IMR-90 (cell line): ENCODE measurements around the gene GPA33.

Source experiments
- CEBPB ChIP-seq: IDR thresholded peaks from 2 replicates; pipeline ENCODE4 v1.6.1; 2012; ENCODE audit warnings: low read depth, low read length, improper control_type of control experiment
- CHD1 ChIP-seq: IDR thresholded peaks from 2 replicates; pipeline ENCODE4 v1.6.1; 2012; ENCODE audit warnings: low read depth, low read length, improper control_type of control experiment
- MAZ ChIP-seq: IDR thresholded peaks from 2 replicates; pipeline ENCODE4 v1.6.1; 2012; ENCODE audit warnings: low read depth, mild to moderate bottlenecking, low read length, improper control_type of control experiment, moderate library complexity, borderline replicate concordance
- MXI1 ChIP-seq: IDR thresholded peaks from 2 replicates; pipeline ENCODE4 v1.6.1; 2012; ENCODE audit warnings: low read depth, mild to moderate bottlenecking, low read length, moderate library complexity, borderline replicate concordance
- POLR2A ChIP-seq: IDR thresholded peaks from 2 replicates; pipeline ENCODE4 v1.6.1; 2012; ENCODE audit warnings: mild to moderate bottlenecking, low read depth, low read length
- RAD21 ChIP-seq: IDR thresholded peaks from 2 replicates; pipeline ENCODE4 v1.6.1; 2012; ENCODE audit warnings: low read length, improper control_type of control experiment
- RCOR1 ChIP-seq: IDR thresholded peaks from 2 replicates; pipeline ENCODE4 v1.6.1; 2012; ENCODE audit warnings: mild to moderate bottlenecking, low read length, improper control_type of control experiment; ENCODE audit not compliant: insufficient replicate concordance
- RFX5 ChIP-seq: IDR thresholded peaks from 2 replicates; pipeline ENCODE4 v1.8.0; 2012; ENCODE audit warnings: low read depth, mild to moderate bottlenecking, low read length, moderate library complexity
- SMC3 ChIP-seq: fragments of 150-350 bp; IDR thresholded peaks from 2 replicates; pipeline ENCODE4 v1.6.1; 2016; ENCODE audit warnings: low read depth, mild to moderate bottlenecking, antibody characterized with exemption, low read length, moderate library complexity
- TF ChIP-seq, protein P1 (sequence below): conservative IDR thresholded peaks from 2 replicates; pipeline ENCODE4 v1.5.1; 2012; ENCODE audit warnings: mild to moderate bottlenecking, low read depth, low read length, improper control_type of control experiment
- TF ChIP-seq, protein P2 (sequence below): fragments of 150-350 bp; IDR thresholded peaks from 2 replicates; pipeline ENCODE4 v1.6.1; 2017; ENCODE audit warnings: mild to moderate bottlenecking, antibody characterized with exemption, low read length, low read depth
- TF ChIP-seq, protein P3 (sequence below): fragments of 150-350 bp; IDR thresholded peaks from 2 replicates; pipeline ENCODE4 v1.6.1; 2016; ENCODE audit warnings: low read depth, mild to moderate bottlenecking, low read length, moderate library complexity, borderline replicate concordance

DNA sequence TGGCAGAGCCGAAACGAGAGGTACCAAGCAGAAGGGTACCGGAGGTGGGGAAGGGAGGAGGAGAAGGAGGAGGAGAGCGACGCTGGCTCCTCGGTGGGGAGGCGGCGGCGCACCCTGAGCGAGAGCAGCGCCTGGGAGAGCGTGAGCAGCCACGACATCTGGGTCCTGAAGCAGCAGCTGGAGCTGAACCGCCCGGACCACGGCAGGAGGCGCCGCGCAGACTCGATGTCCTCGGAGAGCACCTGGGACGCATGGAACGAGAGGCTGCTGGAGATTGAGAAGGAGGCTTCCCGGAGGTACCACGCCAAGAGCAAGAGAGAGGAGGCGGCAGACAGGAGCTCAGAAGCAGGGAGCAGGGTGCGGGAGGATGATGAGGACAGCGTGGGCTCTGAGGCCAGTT is 36.1 kb upstream of the GPA33 start:
- TF ChIP-seq SMC3 (no peak), RAD21 (no peak), RCOR1 (no peak), POLR2A (no peak), RFX5 (no peak), MXI1 (no peak), CEBPB (no peak), CHD1 (no peak), MAZ (no peak)
- TF ChIP-seq, protein P1, sequence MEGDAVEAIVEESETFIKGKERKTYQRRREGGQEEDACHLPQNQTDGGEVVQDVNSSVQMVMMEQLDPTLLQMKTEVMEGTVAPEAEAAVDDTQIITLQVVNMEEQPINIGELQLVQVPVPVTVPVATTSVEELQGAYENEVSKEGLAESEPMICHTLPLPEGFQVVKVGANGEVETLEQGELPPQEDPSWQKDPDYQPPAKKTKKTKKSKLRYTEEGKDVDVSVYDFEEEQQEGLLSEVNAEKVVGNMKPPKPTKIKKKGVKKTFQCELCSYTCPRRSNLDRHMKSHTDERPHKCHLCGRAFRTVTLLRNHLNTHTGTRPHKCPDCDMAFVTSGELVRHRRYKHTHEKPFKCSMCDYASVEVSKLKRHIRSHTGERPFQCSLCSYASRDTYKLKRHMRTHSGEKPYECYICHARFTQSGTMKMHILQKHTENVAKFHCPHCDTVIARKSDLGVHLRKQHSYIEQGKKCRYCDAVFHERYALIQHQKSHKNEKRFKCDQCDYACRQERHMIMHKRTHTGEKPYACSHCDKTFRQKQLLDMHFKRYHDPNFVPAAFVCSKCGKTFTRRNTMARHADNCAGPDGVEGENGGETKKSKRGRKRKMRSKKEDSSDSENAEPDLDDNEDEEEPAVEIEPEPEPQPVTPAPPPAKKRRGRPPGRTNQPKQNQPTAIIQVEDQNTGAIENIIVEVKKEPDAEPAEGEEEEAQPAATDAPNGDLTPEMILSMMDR = no peak
- TF ChIP-seq, protein P2, sequence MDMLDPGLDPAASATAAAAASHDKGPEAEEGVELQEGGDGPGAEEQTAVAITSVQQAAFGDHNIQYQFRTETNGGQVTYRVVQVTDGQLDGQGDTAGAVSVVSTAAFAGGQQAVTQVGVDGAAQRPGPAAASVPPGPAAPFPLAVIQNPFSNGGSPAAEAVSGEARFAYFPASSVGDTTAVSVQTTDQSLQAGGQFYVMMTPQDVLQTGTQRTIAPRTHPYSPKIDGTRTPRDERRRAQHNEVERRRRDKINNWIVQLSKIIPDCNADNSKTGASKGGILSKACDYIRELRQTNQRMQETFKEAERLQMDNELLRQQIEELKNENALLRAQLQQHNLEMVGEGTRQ = no peak
- TF ChIP-seq, protein P3, sequence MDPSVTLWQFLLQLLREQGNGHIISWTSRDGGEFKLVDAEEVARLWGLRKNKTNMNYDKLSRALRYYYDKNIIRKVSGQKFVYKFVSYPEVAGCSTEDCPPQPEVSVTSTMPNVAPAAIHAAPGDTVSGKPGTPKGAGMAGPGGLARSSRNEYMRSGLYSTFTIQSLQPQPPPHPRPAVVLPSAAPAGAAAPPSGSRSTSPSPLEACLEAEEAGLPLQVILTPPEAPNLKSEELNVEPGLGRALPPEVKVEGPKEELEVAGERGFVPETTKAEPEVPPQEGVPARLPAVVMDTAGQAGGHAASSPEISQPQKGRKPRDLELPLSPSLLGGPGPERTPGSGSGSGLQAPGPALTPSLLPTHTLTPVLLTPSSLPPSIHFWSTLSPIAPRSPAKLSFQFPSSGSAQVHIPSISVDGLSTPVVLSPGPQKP = no peak
